ENCODE data around the gene ST6GALNAC1. TPM values are rescaled to one million over a fixed set of nuclear protein-coding genes. Genes with fewer than 3 reads are reported as not detected.

Gene ST6GALNAC1
- not detected for total RNA-seq

- POLR2A ChIA-PET: interaction anchor here (0.5 kb wide), 1 partner anchor 337 kb away, joined by 3 read pairs; no protein-coding TSS in a partner anchor
- CTCF ChIA-PET: interaction anchor here (0.6 to 1.0 kb wide), 3 partner anchors 15 to 559 kb away, joined by 3 read pairs; no protein-coding TSS in a partner anchor
Measured at GRCh38 chr17:76643553-76644148, at the start of gene ST6GALNAC1. ST6GALNAC1 (minus strand) TSS chr17:76643757; CDS start chr17:76643638, 119 bp downstream.

GRCh38 chr17:76691379-76692191 is 48.0 kb upstream of the ST6GALNAC1 start:
- ChIA-PET CTCF (interaction anchor here (0.9 to 1.1 kb wide), 2 partner anchors 10 to 19 kb away, joined by 3 read pairs; partner anchors contain the start of gene MXRA7), POLR2A (no interaction called here)

GRCh38 chr17:76690596-76691280 is 47.2 kb upstream of the ST6GALNAC1 start:
- POLR2A ChIA-PET: no interaction called here

GRCh38 chr17:76689859-76690258 is 46.3 kb upstream of the ST6GALNAC1 start:
- CTCF ChIA-PET: interaction anchor here (0.6 to 1.2 kb wide), 4 partner anchors 9 to 167 kb away, joined by 3 to 5 read pairs (median 4); no protein-coding TSS in a partner anchor
- POLR2A ChIA-PET: interaction anchor here (0.6 kb wide), 1 partner anchor 204 kb away, joined by 4 read pairs; no protein-coding TSS in a partner anchor

More at GRCh38 chr17:76690596-76691280, 47.2 kb upstream of the ST6GALNAC1 start:
- CTCF ChIA-PET: interaction anchor here (0.9 to 1.2 kb wide), 3 partner anchors 9 to 168 kb away, joined by 3 to 5 read pairs (median 3); partner anchors contain the start of gene MXRA7

- POLR2A ChIA-PET: no interaction called here
- CTCF ChIA-PET: no interaction called here
Measured at GRCh38 chr17:76688165-76688622, 44.6 kb upstream of the ST6GALNAC1 start.

- POLR2A ChIA-PET: no interaction called here
- CTCF ChIA-PET: no interaction called here
Measured at GRCh38 chr17:76687298-76688164, 44.0 kb upstream of the ST6GALNAC1 start.

- POLR2A ChIA-PET: no interaction called here
- CTCF ChIA-PET: no interaction called here
Measured at GRCh38 chr17:76686538-76687297, 43.2 kb upstream of the ST6GALNAC1 start.

GRCh38 chr17:76685846-76686245 is 42.3 kb upstream of the ST6GALNAC1 start:
- CTCF ChIA-PET: no interaction called here
- POLR2A ChIA-PET: no interaction called here

GRCh38 chr17:76685366-76685765 is 41.8 kb upstream of the ST6GALNAC1 start:
- CTCF ChIA-PET: interaction anchor here (1.1 kb wide), 1 partner anchor 62 kb away, joined by 3 read pairs; no protein-coding TSS in a partner anchor

GRCh38 chr17:76684756-76685155 is 41.2 kb upstream of the ST6GALNAC1 start:
- CTCF ChIA-PET: interaction anchor here (1.1 kb wide), 1 partner anchor 62 kb away, joined by 3 read pairs; no protein-coding TSS in a partner anchor
- POLR2A ChIA-PET: no interaction called here

More at GRCh38 chr17:76685366-76685765, 41.8 kb upstream of the ST6GALNAC1 start:
- POLR2A ChIA-PET: no interaction called here

GRCh38 chr17:76683921-76684745 is 40.6 kb upstream of the ST6GALNAC1 start:
- ChIA-PET CTCF (interaction anchor here (1.1 kb wide), 1 partner anchor 61 kb away, joined by 3 read pairs; no protein-coding TSS in a partner anchor), POLR2A (no interaction called here)

GRCh38 chr17:76683011-76683755 is 39.6 kb upstream of the ST6GALNAC1 start:
- POLR2A ChIA-PET: no interaction called here
- CTCF ChIA-PET: no interaction called here

- POLR2A ChIA-PET: interaction anchor here (0.6 kb wide), 1 partner anchor 116 kb away, joined by 3 read pairs; no protein-coding TSS in a partner anchor
- CTCF ChIA-PET: interaction anchor here (0.9 to 2.0 kb wide), 9 partner anchors 11 to 159 kb away, joined by 3 to 11 read pairs (median 5); no protein-coding TSS in a partner anchor
Measured at GRCh38 chr17:76682296-76682695, 38.7 kb upstream of the ST6GALNAC1 start.

- ChIA-PET CTCF (interaction anchor here (0.6 to 2.0 kb wide), 16 partner anchors 9 to 158 kb away, joined by 3 to 11 read pairs (median 3); no protein-coding TSS in a partner anchor), POLR2A (interaction anchor here (0.6 kb wide), 1 partner anchor 17 kb away, joined by 3 read pairs; no protein-coding TSS in a partner anchor)
Measured at GRCh38 chr17:76681222-76682137, 37.9 kb upstream of the ST6GALNAC1 start.

GRCh38 chr17:76679239-76679638 is 35.7 kb upstream of the ST6GALNAC1 start:
- POLR2A ChIA-PET: no interaction called here
- CTCF ChIA-PET: interaction anchor here (0.6 to 1.1 kb wide), 3 partner anchors 16 to 186 kb away, joined by 3 to 4 read pairs (median 3); no protein-coding TSS in a partner anchor
